Thoracic aorta (tissue), 2 donors: ENCODE data around the gene STRIP2. TPM values are rescaled to one million over a fixed set of nuclear protein-coding genes. Genes with fewer than 3 reads are reported as not detected.

Source experiments
- ATAC-seq: fragments of 150-250 bp; one replicate; pipeline ENCODE4 v1.8.0; 2017; ENCODE audit warnings: low read depth; ENCODE audit not compliant: insufficient number of reproducible peaks, low FRiP score
- DNase-seq: peaks from one replicate; pipeline ENCODE4 v3.0.0-alpha.2; 2020; ENCODE audit warnings: low spot score
- H3K27ac ChIP-seq, 2 donors: fragments of 200-600 bp; sonication (generic); 1 replicate in 1 of 2; 2 replicates in 1 of 2; pipeline ENCODE4 v1.5.1; 2016; ENCODE audit warnings: mild to moderate bottlenecking in 2 of 2, moderate library complexity in 2 of 2
- H3K27me3 ChIP-seq: fragments of 200-600 bp; sonication (generic); replicated peaks from 2 replicates; pipeline ENCODE4 v1.6.0; 2016; ENCODE audit warnings: mild to moderate bottlenecking; ENCODE audit not compliant: insufficient read depth
- H3K36me3 ChIP-seq: fragments of 200-600 bp; sonication (generic); one replicate; pipeline ENCODE4 v1.5.1; 2016
- H3K4me1 ChIP-seq, 2 donors: fragments of 200-600 bp; sonication (generic); 1 replicate in 1 of 2; 2 replicates in 1 of 2; pipeline versions ENCODE4 v1.5.1 to v1.6.0; 2016; ENCODE audit warnings: low read depth in 2 of 2, mild to moderate bottlenecking in 1 of 2; ENCODE audit not compliant: control insufficient read depth in 1 of 2
- H3K4me3 ChIP-seq: fragments of 200-600 bp; sonication (generic); 2 replicates; pipeline ENCODE4 v1.5.1; 2016; ENCODE audit warnings: mild to moderate bottlenecking
- H3K9me3 ChIP-seq: fragments of 200-600 bp; sonication (generic); 2 replicates; pipeline ENCODE4 v1.5.1; 2016
- total RNA-seq, 2 donors: library from RNA; depleted of rRNA; stranded (reverse); fragments of >200 nt; gene quantifications; one replicate each; pipeline versions ENCODE4 v1.1.0 to v1.2.3, GENCODE V29; 2016
- TF ChIP-seq, protein P1 (sequence below): fragments of 200-600 bp; sonication (generic); IDR thresholded peaks from one replicate; pipeline ENCODE4 v1.5.1; 2019; ENCODE audit warnings: antibody characterized with exemption

STRIP2 gene
- total RNA-seq, 2 donors from 2014 or later = 1.1 TPM; not detected in 1

- no peaks in the 10 kb centered on the region for H3K36me3 ChIP-seq
- H3K4me3 ChIP-seq = no peak overlapping the region
- no peaks in the 10 kb centered on the region for H3K4me1 ChIP-seq
- no peak for ATAC-seq
- no peak for DNase-seq
- TF ChIP-seq, protein P1, sequence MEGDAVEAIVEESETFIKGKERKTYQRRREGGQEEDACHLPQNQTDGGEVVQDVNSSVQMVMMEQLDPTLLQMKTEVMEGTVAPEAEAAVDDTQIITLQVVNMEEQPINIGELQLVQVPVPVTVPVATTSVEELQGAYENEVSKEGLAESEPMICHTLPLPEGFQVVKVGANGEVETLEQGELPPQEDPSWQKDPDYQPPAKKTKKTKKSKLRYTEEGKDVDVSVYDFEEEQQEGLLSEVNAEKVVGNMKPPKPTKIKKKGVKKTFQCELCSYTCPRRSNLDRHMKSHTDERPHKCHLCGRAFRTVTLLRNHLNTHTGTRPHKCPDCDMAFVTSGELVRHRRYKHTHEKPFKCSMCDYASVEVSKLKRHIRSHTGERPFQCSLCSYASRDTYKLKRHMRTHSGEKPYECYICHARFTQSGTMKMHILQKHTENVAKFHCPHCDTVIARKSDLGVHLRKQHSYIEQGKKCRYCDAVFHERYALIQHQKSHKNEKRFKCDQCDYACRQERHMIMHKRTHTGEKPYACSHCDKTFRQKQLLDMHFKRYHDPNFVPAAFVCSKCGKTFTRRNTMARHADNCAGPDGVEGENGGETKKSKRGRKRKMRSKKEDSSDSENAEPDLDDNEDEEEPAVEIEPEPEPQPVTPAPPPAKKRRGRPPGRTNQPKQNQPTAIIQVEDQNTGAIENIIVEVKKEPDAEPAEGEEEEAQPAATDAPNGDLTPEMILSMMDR = no peak
- no peaks in the 10 kb centered on the region for H3K27me3 ChIP-seq
- no peaks in the 10 kb centered on the region for H3K9me3 ChIP-seq
- H3K27ac ChIP-seq = no peak overlapping the region
These were observed 22.2 kb downstream of the STRIP2 start for GRCh38 chr7:129456421-129456820.

DNA sequence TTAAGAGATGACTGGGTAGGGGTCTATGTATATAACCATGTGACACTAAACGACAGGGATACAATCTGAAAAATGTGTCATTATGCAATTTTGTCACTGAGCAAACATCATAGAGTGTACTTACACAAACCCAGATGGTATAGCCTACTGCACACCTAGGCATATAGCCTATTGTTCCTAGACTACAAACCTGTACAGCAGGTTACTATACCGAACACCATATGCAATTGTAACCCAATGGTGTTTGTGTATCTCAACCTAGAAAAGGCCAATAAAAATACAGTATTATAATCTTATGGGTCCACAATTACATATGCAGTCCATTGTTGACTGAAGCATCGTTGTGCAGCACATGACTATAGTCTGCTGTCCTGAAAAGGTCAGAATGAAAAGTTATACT lies 22.9 kb downstream of the STRIP2 start:
- no peaks in the 10 kb centered on the region for H3K9me3 ChIP-seq
- DNase-seq (no peak), ATAC-seq (no peak)
- H3K27me3 ChIP-seq = no peaks in the 10 kb centered on the region
- H3K4me1 ChIP-seq = no peaks in the 10 kb centered on the region
- H3K36me3 ChIP-seq = no peaks in the 10 kb centered on the region
- TF ChIP-seq, protein P1 = no peak
- H3K27ac ChIP-seq = no peak overlapping the region
- H3K4me3 ChIP-seq = no peak overlapping the region

- no peak overlapping the region for H3K4me3 ChIP-seq
- TF ChIP-seq, protein P1 = no peak
- H3K27me3 ChIP-seq = no peaks in the 10 kb centered on the region
- no peaks in the 10 kb centered on the region for H3K9me3 ChIP-seq
- no peaks in the 10 kb centered on the region for H3K4me1 ChIP-seq
- no peak for ATAC-seq
- no peaks in the 10 kb centered on the region for H3K36me3 ChIP-seq
- no peak for DNase-seq
- H3K27ac ChIP-seq = no peak overlapping the region
These were observed 23.9 kb downstream of the STRIP2 start for GRCh38 chr7:129458171-129458570.

GRCh38 chr7:129461809-129462208 lies 27.6 kb downstream of the STRIP2 start:
- Histone ChIP-seq H3K27me3 (no peaks in the 10 kb centered on the region), H3K27ac (no peak overlapping the region), H3K36me3 (no peaks in the 10 kb centered on the region), H3K4me1 (no peaks in the 10 kb centered on the region), H3K4me3 (no peak overlapping the region), H3K9me3 (no peaks in the 10 kb centered on the region)
- ATAC-seq = no peak
- DNase-seq = no peak
- TF ChIP-seq, protein P1 = no peak

DNA sequence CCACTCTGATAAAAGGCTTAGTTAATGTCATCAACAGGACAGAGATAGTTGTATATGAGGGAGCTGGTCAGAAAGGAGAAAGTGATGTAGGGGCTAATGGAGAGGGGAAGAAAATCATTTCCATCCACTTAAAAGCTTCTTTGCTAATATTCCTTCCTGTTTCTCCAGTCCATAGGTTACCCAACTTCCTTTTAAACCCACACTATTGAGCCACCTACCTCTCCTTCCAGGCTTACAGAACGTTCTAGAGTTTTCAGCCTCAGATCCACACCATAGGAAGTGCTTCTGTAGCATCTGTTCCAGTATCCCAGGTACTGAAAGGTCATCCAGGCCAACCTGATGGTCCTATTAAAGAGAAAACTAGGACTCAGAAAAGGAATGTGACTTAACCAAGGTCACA lies 28.2 kb downstream of the STRIP2 start:
- no peaks in the 10 kb centered on the region for H3K9me3 ChIP-seq
- DNase-seq (no peak), ATAC-seq (no peak)
- H3K4me1 ChIP-seq = no peaks in the 10 kb centered on the region
- H3K36me3 ChIP-seq = no peaks in the 10 kb centered on the region
- TF ChIP-seq, protein P1 = no peak
- H3K4me3 ChIP-seq = no peak overlapping the region
- H3K27me3 ChIP-seq = no peaks in the 10 kb centered on the region
- no peak overlapping the region for H3K27ac ChIP-seq
